ENCODE data around the gene GPC6.

DNA sequence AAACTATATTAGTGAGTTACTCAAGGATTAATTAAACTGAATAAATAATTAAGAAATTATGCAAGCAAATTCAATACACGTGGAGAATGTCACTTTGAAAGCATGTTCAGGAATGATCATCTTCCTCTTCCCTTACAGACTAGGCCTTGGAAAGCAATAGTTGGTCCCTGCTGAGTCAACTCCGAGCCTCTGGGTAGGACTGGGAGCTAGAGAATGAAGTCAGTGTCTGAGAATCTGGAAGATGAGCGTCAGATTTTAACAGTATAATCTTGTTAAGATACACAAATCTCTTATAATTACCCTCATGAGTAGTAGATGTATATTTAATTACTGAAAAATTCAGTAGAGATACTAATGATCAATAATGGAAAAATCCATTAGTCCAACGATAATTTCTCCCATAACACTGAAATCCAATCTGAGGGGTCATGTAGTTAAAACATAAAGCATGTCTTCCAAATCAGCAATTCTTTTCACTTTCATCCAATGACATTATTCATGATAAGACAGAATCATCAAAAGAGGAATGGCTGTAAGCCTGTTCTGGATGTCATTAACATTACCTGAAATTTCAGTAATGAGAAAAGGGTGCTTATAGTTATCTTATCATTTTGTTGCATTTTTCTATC, 829.9 kb downstream of the GPC6 start:
- TF ChIP-seq, protein P1, sequence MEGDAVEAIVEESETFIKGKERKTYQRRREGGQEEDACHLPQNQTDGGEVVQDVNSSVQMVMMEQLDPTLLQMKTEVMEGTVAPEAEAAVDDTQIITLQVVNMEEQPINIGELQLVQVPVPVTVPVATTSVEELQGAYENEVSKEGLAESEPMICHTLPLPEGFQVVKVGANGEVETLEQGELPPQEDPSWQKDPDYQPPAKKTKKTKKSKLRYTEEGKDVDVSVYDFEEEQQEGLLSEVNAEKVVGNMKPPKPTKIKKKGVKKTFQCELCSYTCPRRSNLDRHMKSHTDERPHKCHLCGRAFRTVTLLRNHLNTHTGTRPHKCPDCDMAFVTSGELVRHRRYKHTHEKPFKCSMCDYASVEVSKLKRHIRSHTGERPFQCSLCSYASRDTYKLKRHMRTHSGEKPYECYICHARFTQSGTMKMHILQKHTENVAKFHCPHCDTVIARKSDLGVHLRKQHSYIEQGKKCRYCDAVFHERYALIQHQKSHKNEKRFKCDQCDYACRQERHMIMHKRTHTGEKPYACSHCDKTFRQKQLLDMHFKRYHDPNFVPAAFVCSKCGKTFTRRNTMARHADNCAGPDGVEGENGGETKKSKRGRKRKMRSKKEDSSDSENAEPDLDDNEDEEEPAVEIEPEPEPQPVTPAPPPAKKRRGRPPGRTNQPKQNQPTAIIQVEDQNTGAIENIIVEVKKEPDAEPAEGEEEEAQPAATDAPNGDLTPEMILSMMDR (conservative IDR thresholded peaks at IDR 0.05), result no peak
- no peak for TF ChIP-seq EZH2 (IDR thresholded peaks at IDR 0.05; ENCODE audit: low read depth)
